ENCODE data around the gene CCDC40.

DNA sequence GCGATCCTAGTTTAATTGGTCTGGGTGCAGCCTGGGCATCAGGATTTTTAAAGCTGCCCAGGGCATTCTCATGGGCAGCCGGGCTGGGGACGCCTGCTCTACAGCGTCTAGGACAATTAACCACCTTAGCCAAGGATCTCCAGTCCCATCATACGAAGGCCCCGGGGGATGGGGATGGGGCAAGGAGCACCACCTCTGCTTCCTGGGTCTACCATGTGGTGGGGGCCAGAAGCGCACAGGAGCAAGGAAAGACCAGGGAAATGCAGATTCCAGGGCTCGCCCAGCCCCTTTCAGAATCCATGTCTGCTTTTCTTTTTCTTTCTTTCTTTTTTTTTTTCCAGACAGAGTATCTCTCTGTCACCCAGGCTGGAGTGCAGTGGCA lies 30.1 kb upstream of the CCDC40 start:
- TF ChIP-seq POLR2A (IDR thresholded peaks at IDR 0.05): no peak
- no peak for TF ChIP-seq CTCF (IDR thresholded peaks at IDR 0.05)
